H1 (cell line): ENCODE results near the gene ACTR2. TPM values are rescaled to one million over a fixed set of nuclear protein-coding genes. Genes with fewer than 3 reads are reported as not detected.

ENCODE experiments used
- CEBPB ChIP-seq: IDR thresholded peaks from 2 replicates; pipeline ENCODE4 v1.6.1; 2012; ENCODE audit warnings: low read depth, low read length
- EGR1 ChIP-seq: IDR thresholded peaks from 2 replicates; pipeline ENCODE4 v1.6.1; 2011; ENCODE audit warnings: low read depth, low read length, borderline replicate concordance
- EZH2 ChIP-seq: fragments of 200-600 bp; sonication (generic); IDR thresholded peaks from 2 replicates; pipeline ENCODE4 v1.7.1; 2012; ENCODE audit warnings: low read depth, mild to moderate bottlenecking, moderate library complexity, low read length, inconsistent platforms; ENCODE audit not compliant: severe bottlenecking
- SIN3A ChIP-seq, 2 experiments: IDR thresholded peaks in 1 of 2; conservative IDR thresholded peaks in 1 of 2; 2 replicates each; pipeline ENCODE4 v1.6.1; 2011 to 2012; ENCODE audit warnings: low read length in 2 of 2, improper control_type of control experiment in 1 of 2, low read depth in 1 of 2, mild to moderate bottlenecking in 1 of 2
- polyA plus RNA-seq, 7 experiments: library from polyadenylated mRNA; depleted of rRNA in 3 of 7; stranded (reverse) in 5 of 7; unstranded in 2 of 7; fragments of >200 nt in 5 of 7; fragments of 200-250 nt in 2 of 7; gene quantifications; 1 replicate in 5 of 7; 2 replicates in 1 of 7; 4 replicates in 1 of 7; pipeline versions ENCODE4 v1.2.1 to v1.2.3, GENCODE V29; 2011 to 2013; ENCODE audit warnings: missing spikeins in 2 of 7, mixed read lengths in 2 of 7
- total RNA-seq: library from RNA; stranded (reverse); fragmentation: NEBNext Ultra II Directional; extraction: Animal tissue kit (Norgen Biotek cat#: 25700); gene quantifications from 2 replicates; pipeline ENCODE4 v1.2.1, GENCODE V29; 2021

ACTR2 gene
- total and polyA plus RNA-seq, 2 of the 8 experiments (the other 6 are each of a cell fraction or from before 2014, with no cell fraction given): 28.3 to 171 TPM

GRCh38 chr2:65228263-65228750 is 676 bp downstream of the ACTR2 start (continued):
- TF ChIP-seq EZH2: no peak
- TF ChIP-seq EGR1: no peak; the same call in 1 of the 2 replicates
- TF ChIP-seq SIN3A (conservative IDR thresholded peaks at IDR 0.05 in 1 of 2, IDR thresholded peaks at IDR 0.05 in 1 of 2; ENCODE audit: low read depth in 1 of 2, low read length in 2 of 2): no peak
- TF ChIP-seq CEBPB: no peak
